HG02798 (cell line): ENCODE data around the gene SYCP3.

ENCODE experiments used
- ATAC-seq: cut with Tn5 transposase; IDR thresholded peaks from one replicate; pipeline ENCODE4 v1.9.1; 2021; ENCODE audit warnings: mild to moderate bottlenecking; ENCODE audit not compliant: unreplicated experiment, poor library complexity

Gene SYCP3

DNA sequence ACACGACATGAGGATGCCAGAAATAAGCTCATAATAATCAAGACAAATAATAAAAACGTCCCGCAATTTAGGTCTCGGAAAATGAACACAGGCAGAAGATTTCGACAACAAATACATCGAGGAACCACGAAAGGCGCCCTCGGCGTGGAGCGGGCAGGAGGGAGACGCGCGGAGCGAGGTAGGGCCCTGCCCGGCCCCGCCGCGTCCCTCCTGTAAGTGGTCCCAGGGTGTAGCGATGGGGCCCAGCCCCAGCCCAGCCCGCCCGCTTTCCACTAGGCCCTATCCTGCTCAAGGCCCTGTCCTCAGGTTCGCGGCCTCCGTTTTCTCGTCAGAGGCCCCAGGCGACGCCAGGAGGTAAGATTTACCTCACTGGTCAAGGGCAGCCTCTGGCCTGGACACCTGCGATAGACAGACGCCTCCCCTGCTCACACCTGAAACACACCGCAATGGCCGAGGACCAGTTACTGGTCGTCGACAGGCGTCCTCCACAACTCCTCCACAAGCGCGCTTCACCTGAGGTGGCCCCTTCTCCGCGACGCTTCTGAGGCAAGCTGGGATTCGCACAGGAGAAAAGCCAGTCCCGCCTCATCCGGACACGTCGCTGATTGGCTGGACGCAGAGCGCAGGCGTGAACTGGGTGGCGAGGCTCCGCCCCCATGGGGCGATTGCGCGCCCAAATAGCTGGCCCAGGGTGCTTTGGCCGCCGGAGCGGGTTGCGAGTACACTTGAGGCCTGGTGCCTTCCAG, at the start of gene SYCP3:
Gene SYCP3 (minus strand): TSS at position 543 of the 746 bp plus-strand sequence. CDS start 1,527 bp downstream, outside the sequence.
- no peak for ATAC-seq

DNA sequence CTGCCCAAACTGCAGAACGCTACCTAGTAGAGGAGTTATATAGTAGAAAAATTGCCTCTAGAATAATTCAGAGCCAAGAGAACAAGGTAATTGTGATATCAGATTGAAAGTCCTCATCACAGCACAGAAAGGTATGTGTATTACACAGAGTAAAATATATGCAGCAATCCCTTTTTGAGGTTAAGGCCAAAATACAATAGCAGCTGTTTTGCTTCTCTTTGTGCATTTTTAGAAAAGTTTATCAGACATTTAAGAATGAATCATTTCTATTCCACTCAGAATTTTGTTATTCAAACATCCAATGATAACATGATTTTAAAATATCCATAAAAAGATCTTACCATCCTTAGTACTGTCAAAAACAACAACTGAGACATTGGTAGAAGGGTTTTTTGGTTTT, 46.4 kb upstream of the SYCP3 start:
- ATAC-seq = no peak

DNA sequence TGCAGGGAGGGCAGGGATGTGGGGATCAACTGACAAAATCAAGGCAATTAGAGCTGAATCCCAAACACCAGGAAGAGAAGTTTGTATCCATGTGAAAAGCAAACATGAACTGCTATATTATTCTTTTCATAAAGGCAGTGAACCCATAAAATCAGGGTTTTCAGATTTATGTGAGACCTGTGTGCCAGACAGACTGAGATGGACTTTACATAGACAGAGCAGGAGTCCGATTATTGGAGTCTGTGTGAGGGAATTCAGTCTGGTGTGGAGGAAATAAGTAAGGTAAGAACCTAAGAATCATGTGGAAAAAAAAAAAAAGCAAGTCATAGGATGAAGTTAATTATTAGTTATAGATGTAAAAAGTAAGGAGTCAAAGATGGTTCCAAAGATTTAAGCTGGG, 45.1 kb upstream of the SYCP3 start:
- ATAC-seq = no peak

DNA sequence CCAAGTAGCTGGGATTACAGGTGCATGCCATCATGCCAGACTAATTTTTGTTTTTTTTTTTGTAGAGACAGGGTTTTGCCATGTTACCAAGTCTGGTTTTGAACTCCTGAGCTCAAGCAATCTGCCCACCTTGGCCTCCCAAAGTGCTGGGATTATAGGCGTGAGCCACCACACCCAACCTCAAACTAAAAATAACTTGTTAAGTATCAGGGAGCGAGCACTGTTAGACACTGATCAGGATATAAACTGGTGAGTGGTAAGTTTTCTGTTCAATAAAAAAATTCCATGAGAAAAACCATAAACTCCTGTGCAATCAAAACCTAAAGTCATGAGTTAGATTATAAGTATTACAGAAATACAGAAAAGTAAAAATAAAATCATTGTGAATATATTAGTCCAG, 44.6 kb upstream of the SYCP3 start:
- no peak for ATAC-seq

DNA sequence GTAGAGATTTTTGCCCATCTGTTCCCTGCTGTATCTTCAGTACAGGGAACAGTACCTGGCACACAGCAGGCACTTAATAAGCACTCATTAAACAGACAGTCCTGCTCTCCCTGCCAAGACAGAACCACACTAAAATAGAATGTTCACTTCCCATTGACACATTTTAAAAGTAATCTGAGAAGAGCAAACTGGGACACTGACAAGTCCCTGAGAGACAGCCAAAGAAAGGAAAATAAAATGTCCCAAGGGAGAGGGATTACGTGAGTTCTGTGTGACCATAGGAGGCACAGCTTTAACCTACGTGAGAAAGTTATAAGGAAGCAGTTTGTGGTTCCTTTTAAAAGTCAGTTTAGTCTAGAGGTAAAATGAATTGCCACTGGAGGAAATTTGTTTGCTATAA, 43.9 kb upstream of the SYCP3 start:
- ATAC-seq = no peak

DNA sequence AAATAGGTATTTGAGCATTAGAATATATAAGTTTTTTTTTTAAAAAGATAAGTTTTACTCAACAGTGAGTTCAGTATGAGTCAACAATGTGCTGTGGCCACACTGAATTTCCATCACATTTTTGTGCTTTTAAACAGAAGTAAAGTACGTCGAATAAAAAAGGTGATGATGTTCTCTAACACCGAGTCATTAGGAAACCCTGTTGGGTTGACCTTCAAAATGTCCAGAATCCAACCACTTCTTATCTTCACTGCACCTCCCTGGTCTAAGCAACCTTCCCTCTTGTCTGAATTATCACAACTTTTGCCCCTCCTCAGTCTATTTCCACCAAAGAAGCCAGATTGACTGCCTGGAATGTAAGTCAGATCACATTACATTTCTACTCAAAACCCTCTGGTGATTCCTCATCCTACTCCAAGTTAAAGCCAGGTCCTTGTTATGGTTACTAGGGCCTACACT, 43.0 kb upstream of the SYCP3 start:
- ATAC-seq = no peak

DNA sequence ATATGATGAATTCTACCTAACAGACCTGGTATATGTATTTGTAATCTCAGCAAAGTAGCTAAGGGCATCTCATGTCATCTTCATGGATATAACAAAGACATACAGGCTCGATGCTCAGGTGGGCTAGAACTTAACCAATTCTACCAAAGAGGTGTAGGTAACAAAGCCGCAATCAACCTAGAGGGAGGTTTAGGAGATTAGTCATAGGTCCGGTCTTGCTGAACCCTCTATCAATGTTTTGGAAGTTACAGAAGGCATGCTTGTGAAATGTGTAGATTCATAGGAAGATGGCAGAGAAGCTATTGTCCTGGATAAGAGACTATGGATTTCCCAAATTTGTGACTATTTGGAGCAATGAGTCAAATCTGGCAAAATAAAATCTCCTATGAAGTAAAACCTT, 42.6 kb upstream of the SYCP3 start:
- no peak for ATAC-seq

DNA sequence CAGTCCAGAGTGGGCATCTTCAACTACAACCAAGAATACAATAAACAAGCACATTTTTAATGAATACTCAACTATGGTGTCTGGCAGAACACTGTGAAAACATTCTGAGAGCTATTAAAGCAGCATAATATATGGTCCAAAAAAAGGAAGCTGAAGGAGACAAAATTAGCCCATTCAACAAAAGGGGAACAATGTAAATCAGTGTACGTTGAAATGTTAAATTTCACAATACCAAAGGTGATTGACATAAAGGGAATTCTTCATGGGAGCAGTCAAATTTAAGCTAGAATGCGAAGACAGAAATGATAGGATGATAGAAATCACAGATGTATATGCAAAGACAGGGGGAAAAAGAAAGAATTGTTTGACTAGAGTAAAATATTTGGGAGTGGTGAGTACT, 41.3 kb upstream of the SYCP3 start:
- ATAC-seq = no peak

DNA sequence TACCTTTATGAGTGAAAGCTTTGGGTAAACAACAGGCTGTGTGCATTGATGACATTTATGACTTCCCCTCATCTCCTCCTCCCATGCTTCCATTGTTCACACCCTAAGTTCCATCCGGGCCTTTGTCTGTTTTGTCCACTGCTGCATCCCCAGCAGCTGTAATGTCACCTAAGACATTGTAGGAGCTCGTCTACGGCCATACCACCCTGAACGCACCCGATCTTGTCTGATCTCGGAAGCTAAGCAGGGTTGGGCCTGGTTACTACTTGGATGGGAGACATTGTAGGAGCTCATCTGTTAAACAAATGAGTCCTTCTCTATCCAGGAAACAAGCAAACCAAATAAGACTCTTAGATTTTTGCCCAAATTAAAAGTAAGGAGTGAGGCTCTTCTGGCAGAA, 40.4 kb upstream of the SYCP3 start:
- no peak for ATAC-seq

DNA sequence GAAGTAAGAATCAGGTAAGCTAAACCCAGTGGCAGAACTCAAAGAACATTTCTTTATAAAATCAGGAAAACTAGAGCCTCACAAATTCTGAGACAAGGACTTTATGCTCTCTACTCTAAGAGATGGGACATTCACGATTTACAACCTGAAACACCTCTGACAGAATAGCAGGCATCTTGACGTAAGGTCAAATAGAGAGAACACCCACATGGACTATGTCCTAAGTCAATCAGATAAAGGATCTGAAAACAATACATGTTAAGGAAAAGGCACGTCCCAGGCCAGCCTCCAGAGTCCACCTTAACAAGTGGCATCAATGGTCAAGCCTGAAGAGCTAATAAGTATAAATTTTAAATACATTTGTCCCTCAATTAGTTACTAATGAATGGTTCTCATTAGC, 39.9 kb upstream of the SYCP3 start:
- ATAC-seq = no peak

DNA sequence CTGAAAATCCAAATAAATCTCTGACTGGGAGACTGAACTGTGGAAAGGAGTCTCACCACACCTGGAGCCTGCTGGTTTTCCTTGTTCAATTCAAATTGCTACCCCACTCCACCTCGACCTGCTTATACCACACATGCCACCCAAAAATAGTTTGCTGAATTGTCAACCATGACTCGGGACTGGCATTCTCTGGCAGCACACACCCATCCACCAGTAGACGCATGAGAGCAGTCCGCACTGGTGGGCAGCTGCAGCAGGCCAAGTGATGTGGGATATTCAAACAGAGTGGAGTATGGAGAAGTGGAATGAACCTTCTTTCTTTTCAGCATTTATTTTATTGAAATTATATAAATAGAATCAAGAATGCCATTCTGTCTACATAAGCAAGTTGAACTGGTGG, 38.7 kb upstream of the SYCP3 start:
- ATAC-seq = no peak

DNA sequence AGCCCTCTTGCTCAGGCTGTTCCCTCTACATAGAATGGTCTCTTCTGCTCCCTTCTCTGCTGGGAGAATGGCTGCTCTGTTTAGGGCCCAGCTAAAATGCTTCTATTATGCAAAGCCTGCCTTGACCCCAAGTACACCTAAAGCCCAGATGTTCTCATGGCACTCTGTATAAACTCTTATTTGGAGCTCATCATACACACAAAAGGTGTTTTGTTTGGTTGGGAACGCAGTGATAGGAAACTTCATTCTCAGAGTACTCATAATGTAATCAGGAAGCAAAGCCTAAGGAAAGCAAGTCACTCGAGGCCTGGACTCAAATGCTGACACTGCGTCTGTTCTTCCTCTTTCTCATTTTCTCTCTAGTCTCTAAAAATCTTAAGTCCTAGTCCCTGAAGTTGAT, 38.2 kb upstream of the SYCP3 start:
- ATAC-seq = no peak

DNA sequence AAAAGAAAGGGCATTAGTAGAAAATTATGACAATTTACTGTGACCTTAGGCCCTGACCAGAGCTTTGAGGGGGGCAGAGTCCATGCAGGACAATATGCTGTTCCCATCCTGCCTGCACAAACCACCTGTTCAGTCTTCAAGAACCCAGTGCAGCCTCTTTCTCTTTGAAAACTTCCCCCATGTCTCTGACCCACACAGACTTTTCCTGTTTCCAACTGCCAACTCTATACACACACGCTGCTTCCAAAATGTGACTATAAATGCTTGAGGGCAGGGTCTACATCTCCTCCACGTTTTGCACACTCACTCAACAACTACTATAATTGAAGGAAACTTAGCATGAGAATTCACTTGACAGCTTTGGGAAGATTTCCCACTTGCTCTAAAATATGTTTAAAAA, 36.6 kb upstream of the SYCP3 start:
- no peak for ATAC-seq

DNA sequence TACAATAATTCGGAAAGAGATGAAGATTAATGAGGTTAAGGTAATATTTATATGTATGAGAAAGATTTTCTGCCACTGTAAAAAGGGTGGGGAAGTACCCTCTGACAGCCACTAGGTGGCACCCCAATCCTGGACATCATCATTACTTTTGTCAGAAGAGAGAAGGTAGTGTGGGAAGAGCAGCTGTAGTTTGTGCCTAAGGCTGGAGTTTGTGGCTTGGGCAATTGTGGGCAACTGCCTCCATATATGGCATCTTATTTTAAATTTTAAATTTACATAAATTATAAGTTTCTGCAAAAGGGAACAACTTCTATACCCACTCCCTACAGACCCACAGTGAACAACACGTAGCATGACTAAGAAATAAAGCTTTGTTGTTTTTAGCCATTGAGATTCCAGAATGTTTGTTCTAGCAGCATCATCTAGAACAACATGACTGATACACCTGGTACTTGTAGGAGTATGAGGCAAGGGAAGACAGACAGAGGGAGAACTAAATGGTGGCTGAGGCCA, 34.4 kb upstream of the SYCP3 start:
- ATAC-seq = peak; percentile 80

DNA sequence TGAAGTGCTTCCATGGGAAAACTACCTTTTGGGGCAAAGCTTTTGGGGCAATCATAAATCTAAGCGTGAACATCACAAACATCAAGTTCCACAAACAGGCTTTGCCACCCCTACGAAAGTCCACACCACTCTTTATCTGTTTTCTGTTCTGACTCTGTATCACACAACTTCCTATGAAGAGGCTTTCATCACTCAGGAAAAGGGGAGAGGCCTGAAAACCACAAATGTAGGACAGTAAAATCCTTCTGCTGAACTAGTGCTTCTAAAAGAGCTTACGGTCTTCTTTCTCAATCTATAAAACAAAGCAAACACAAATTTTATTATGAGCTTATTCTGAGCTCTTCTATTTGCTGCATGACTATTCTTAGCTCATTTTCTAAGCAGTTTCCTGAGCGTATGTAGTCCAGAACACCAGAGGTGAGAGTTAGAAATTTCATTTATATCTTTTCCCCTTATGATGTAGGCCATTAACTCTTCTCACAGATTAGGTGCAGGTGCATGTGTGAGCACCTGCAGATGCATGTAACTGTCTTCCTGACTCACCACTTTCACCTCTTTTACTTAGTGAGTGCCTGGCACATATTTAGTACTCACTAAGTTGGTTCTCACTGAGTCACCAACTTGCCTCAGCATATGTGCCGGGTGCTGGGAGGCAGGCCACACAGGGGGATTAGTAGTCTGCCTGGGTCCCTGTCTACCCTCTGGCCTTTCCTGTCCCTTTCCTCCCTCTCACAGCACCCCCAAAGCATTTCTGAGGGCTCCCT, 32.9 kb upstream of the SYCP3 start:
- no peak for ATAC-seq

DNA sequence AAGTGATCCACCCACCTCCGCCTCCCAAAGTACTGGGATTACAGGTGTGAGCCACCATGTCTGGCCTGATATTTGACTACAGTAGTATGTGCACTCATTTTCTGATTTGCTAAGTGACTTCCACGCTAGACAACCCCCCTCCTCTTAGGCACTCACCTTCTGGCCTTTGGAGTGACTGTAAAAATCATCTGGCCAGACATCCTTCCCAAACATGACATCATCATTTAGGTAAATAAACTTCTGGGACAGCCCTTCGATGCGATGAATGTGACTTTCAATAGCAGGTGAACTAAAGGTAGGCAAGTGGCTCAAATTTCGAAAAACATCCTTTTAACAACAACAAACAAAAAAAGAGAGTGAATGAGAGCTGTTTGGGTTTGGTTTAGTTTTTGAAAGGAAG, 30.6 kb upstream of the SYCP3 start:
- ATAC-seq = no peak

DNA sequence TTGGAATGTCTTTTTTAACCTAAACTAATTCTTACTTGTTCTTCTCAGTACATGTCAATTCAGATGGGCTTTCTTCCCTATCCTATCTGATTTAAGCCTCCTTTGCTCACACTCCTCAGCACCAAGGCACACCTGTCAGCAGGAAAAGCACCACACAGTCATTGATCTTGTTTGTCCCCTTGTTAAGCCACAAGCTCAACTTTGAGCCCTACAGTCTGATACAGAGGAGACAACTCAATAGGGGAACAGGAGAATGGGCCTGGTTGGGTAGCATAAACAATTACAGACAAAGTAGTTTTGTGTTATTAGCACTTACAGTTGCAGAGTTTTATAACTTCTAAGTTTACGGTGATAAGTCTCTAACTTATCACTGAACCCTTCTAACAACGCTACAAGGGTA, 29.5 kb upstream of the SYCP3 start:
- ATAC-seq = no peak

DNA sequence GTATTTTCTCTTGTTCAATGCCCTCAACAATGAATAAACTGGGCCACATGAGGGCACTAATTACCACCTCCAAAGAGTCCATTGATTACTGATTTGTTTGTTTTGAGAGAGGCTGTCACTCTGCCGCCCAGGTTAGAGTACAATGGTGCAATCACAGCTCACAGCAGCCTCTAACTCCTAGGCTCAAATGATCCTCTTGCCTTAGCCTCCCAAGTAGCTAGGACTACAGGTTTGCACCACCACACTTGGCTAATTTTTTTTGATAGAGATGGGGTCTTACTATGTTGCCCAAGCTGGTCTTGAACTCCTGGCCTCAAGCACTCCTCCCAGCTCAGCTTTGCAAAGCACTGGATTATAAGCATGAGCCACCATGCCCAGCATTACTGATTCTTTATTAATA, 28.3 kb upstream of the SYCP3 start:
- ATAC-seq = no peak

DNA sequence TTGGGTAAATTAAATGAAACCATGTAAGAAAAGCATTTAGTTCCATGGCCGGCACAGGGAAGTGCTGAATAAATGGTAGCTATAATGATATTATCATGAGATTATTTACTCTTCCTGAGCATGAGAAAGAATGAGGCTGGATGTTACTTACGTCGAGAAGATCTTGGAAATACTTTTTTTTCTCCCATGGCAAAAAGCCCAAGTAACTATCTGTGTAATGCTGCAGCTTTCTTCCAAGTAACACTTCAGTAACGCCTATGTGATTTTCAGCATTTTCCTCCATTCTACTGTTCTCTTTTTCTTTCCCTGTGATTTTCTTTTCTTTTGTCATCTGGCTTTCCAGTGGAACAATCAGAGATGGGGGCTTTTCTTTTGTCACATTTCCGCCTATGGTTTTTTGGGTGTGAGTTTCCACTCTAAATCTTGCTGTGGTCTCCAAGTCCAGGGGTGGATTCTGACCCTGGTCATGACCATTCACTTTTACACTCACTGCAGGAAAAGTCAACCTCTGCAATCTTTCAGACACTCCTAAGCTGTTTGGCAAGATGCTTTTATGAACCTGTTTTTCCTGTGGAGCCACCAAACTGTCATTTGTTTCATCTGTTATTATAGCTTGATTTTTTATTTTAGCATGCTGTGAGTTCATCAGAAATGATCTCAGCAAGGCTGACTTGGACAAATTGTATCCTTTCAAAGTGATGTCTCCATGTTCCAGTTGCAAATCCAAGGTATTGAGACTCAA, 25.0 kb upstream of the SYCP3 start:
- ATAC-seq = no peak

DNA sequence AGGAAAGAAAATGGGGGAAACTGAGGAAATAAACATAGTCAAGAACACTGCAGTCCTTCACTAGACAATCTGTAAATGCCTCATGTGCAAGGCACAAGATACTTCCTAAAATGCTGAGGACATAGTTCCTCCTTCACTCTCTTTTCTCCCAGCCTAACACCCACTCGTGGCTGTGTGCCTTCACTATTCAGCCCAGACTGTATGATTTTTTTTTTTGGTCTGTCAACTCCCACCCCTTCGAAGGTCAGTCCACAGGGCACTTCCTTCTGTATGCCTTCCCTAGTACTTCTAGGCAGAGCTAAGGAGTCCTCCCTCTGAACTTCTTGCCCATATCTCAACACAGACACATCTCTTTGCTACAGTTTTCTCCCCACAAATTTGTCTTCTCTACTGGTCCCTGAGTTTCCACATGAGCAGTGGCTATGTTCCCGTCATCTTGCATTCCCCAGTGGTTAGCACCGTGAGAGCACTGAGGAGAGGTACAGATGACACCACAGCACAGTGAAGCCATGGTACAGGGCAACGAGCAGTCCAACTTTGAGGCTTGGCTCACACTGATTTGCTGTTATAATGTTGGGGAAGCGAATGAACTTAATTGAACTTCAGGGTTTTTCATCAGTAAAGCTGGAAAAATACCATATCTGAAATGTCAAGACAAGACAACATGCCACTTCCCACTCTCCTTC, 24.1 kb upstream of the SYCP3 start:
- no peak for ATAC-seq
